Keratinocyte (primary cell): ENCODE data around the gene SORBS1. TPM values are rescaled to one million over a fixed set of nuclear protein-coding genes. Genes with fewer than 3 reads are reported as not detected.

ENCODE experiments used
- DNase-seq: peaks from one replicate; pipeline ENCODE4 v3.0.0-alpha.2; 2011; ENCODE audit warnings: low read depth, missing footprints, low spot score
- FAIRE-seq: peaks from 2 replicates; lab custom pipeline; 2011; peaks lifted over from hg19 to GRCh38; lab: Jason Lieb, UNC
- H2AFZ ChIP-seq: 2 replicates; pipeline ENCODE4 v1.6.0; 2012; ENCODE audit warnings: low read length, control low read depth, inconsistent platforms; ENCODE audit not compliant: control insufficient read depth
- H3K27ac ChIP-seq: 2 replicates; pipeline ENCODE4 v1.5.1; 2011; ENCODE audit warnings: low read length; ENCODE audit not compliant: control insufficient read depth, insufficient read depth
- H3K27me3 ChIP-seq: 3 replicates; pipeline ENCODE4 v1.6.0; 2011; ENCODE audit warnings: low read length; ENCODE audit not compliant: control insufficient read depth, insufficient read depth; ENCODE audit errors: extremely low read depth
- H3K36me3 ChIP-seq, 2 experiments: 2 replicates in 1 of 2; 3 replicates in 1 of 2; pipeline ENCODE4 v1.5.1; 2011; ENCODE audit warnings: low read length in 2 of 2, mild to moderate bottlenecking in 1 of 2; ENCODE audit not compliant: control insufficient read depth in 2 of 2, insufficient read depth in 2 of 2; ENCODE audit errors: extremely low read depth in 1 of 2
- H3K4me1 ChIP-seq: 3 replicates; pipeline ENCODE4 v1.5.1; 2011; ENCODE audit warnings: low read length; ENCODE audit not compliant: control insufficient read depth, insufficient read depth; ENCODE audit errors: extremely low read depth
- H3K4me2 ChIP-seq: 3 replicates; pipeline ENCODE4 v1.6.0; 2011; ENCODE audit warnings: low read depth, low read length; ENCODE audit not compliant: control insufficient read depth, insufficient read depth; ENCODE audit errors: extremely low read depth
- H3K4me3 ChIP-seq, 3 experiments: fragments of 200-600 bp in 1 of 3; sonication (generic) in 1 of 3; 2 replicates in 2 of 3; 3 replicates in 1 of 3; pipeline ENCODE4 v1.5.1; 2011 to 2016; ENCODE audit warnings: low read length in 3 of 3, mild to moderate bottlenecking in 3 of 3, control low read depth in 2 of 3, inconsistent platforms in 1 of 3, low read depth in 1 of 3, mixed read lengths in 1 of 3, mixed run types in 1 of 3, moderate library complexity in 1 of 3; ENCODE audit not compliant: control insufficient read depth in 2 of 3, insufficient read depth in 2 of 3; ENCODE audit errors: extremely low read depth in 1 of 3
- H3K79me2 ChIP-seq: 2 replicates; pipeline ENCODE4 v1.6.0; 2012; ENCODE audit warnings: low read length; ENCODE audit not compliant: control insufficient read depth, insufficient read depth
- H3K9ac ChIP-seq: 3 replicates; pipeline ENCODE4 v1.6.0; 2011; ENCODE audit warnings: low read length; ENCODE audit not compliant: control insufficient read depth, insufficient read depth; ENCODE audit errors: extremely low read depth
- H3K9me1 ChIP-seq: 3 replicates; pipeline ENCODE4 v1.6.0; 2011; ENCODE audit warnings: low read length; ENCODE audit not compliant: control insufficient read depth, insufficient read depth; ENCODE audit errors: extremely low read depth
- H3K9me3 ChIP-seq: 2 replicates; pipeline ENCODE4 v1.5.1; 2012; ENCODE audit warnings: low read depth, low read length; ENCODE audit not compliant: control insufficient read depth
- H4K20me1 ChIP-seq: 3 replicates; pipeline ENCODE4 v1.6.0; 2011; ENCODE audit warnings: low read length; ENCODE audit not compliant: control insufficient read depth, insufficient read depth; ENCODE audit errors: extremely low read depth
- EZH2 ChIP-seq: IDR thresholded peaks from one replicate; pipeline ENCODE4 v1.6.1; 2012; ENCODE audit warnings: inconsistent platforms, mild to moderate bottlenecking, low read length, moderate library complexity
- dilution Hi-C: fragments of 300-500 bp; cut with MboI; formaldehyde crosslinking; loops from one replicate; pipeline ENCODE4 v1.7.0; 2020; ENCODE audit warnings: low sequenced_read_pairs; ENCODE audit not compliant: extremely low pct_ligation_motif_present
- polyA plus RNA-seq, 5 experiments: library from polyadenylated mRNA; depleted of rRNA in 3 of 5; stranded (reverse) in 3 of 5; stranded (forward) in 1 of 5; unstranded in 1 of 5; fragments of >200 nt; gene quantifications; 1 replicate in 1 of 5; 2 replicates in 3 of 5; 3 replicates in 1 of 5; pipeline versions ENCODE4 v1.2.1 to v1.2.3, GENCODE V29; 2011 to 2012; ENCODE audit warnings: missing spikeins in 2 of 5, low read depth in 1 of 5, low replicate concordance in 1 of 5
- TF ChIP-seq, protein P1 (sequence below), 3 experiments: IDR thresholded peaks in 1 of 3; conservative IDR thresholded peaks in 1 of 3; optimal IDR thresholded peaks in 1 of 3; 2 replicates in 2 of 3; 3 replicates in 1 of 3; pipeline versions ENCODE3 to v1.5.1; 2011; ENCODE audit warnings: low read length in 3 of 3, mild to moderate bottlenecking in 3 of 3, moderate library complexity in 2 of 3, control low read depth in 1 of 3, inconsistent platforms in 1 of 3; ENCODE audit not compliant: insufficient read depth in 2 of 3; ENCODE audit errors: extremely low read depth in 1 of 3

Gene SORBS1
- polyA plus RNA-seq, 1 donor (not counting 4 experiments of a cell fraction or from before 2014, with no cell fraction given): 0.42 TPM

DNA sequence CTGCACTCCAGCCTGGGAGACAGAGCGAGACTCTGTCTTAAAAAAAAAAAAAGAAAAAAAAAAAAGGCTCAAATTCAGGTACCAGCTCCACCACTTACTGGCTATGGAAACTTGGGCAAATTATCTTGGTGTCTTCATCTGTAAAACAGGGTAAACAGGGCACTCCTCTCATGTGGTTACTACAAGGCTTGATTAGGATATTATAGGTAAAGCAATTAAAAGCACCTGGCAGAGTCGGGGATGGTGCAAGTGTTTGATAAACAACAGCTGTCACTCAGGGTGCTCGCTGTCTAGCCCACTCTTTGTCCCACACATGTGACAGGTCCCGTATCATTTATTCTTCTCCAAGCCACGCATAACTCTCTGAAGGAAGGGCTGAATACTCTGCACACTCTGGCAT, 96.9 kb downstream of the SORBS1 start:
- FAIRE-seq (no peak), DNase-seq (no peak)
- Histone ChIP-seq H4K20me1 (no peaks in the 10 kb centered on the region), H3K9ac (no peak overlapping the region), H3K27ac (no peak overlapping the region), H3K9me3 (no peaks in the 10 kb centered on the region), H3K9me1 (no peaks in the 10 kb centered on the region), H3K79me2 (no peaks in the 10 kb centered on the region), H3K4me2 (no peak overlapping the region), H3K36me3 (no peaks in the 10 kb centered on the region), H2AFZ (no peak overlapping the region), H3K27me3 (no peaks in the 10 kb centered on the region), H3K4me1 (no peaks in the 10 kb centered on the region), H3K4me3 (no peak overlapping the region)
- dilution Hi-C loops: no loop called here
- TF ChIP-seq EZH2: no peak
- TF ChIP-seq, protein P1, sequence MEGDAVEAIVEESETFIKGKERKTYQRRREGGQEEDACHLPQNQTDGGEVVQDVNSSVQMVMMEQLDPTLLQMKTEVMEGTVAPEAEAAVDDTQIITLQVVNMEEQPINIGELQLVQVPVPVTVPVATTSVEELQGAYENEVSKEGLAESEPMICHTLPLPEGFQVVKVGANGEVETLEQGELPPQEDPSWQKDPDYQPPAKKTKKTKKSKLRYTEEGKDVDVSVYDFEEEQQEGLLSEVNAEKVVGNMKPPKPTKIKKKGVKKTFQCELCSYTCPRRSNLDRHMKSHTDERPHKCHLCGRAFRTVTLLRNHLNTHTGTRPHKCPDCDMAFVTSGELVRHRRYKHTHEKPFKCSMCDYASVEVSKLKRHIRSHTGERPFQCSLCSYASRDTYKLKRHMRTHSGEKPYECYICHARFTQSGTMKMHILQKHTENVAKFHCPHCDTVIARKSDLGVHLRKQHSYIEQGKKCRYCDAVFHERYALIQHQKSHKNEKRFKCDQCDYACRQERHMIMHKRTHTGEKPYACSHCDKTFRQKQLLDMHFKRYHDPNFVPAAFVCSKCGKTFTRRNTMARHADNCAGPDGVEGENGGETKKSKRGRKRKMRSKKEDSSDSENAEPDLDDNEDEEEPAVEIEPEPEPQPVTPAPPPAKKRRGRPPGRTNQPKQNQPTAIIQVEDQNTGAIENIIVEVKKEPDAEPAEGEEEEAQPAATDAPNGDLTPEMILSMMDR (optimal IDR thresholded peaks at IDR 0.05 in 1 of 3, IDR thresholded peaks at IDR 0.05 in 1 of 3, conservative IDR thresholded peaks at IDR 0.05 in 1 of 3; ENCODE audit: extremely low read depth in 1 of 3, insufficient read depth in 2 of 3, low read length in 3 of 3): no peak

DNA sequence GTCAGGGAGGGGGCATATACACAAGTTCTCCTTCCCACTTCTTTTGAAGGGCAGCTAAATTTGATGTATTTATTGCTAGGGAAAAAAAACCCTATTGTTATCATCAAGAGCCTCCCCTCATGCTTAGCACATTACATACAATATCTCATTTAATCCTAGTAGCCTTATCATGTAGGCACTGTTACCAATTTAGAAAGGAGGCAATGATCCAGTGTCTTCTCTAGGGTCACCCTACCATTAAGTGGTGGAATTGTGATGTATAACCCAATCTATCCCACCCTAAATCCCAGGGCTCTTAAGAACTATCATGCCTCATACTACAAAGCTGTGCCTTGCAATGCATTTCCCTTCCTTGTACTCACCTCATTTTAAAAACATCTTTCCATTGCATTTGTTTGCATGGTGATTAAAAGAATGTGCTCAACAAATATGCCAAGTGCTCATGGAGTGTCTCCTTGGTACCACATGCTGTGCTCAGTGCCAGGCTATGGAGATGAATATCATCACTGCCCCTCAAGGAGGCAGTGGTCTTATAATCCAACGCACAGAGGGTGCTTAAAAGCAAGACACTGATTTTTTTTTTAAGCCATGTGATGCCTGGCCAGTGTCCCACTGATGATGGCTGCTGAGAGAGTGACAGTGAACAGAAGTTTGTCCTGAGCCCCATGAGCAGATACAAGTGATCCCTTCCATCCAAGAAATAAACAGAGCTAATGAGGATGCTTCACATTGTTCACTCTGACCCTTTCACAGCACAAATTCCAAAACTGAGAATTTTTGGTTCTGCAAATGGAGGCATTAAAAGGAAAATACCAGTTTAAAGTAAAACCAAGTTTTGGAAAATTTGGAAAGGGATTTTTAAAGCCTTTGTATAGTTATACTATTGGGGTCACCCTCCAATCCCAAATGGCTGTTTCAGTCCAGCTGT, 98.2 kb downstream of the SORBS1 start:
- Histone ChIP-seq H3K4me1 (no peaks in the 10 kb centered on the region), H3K9me3 (no peaks in the 10 kb centered on the region), H2AFZ (no peak overlapping the region), H3K4me3 (no peak overlapping the region), H3K27ac (no peak overlapping the region), H3K4me2 (no peak overlapping the region), H3K36me3 (no peaks in the 10 kb centered on the region), H4K20me1 (no peaks in the 10 kb centered on the region), H3K9ac (no peak overlapping the region), H3K27me3 (no peaks in the 10 kb centered on the region), H3K79me2 (no peaks in the 10 kb centered on the region), H3K9me1 (no peaks in the 10 kb centered on the region)
- FAIRE-seq (no peak), DNase-seq (no peak)
- TF ChIP-seq EZH2: no peak
- TF ChIP-seq, protein P1 (optimal IDR thresholded peaks at IDR 0.05 in 1 of 3, IDR thresholded peaks at IDR 0.05 in 1 of 3, conservative IDR thresholded peaks at IDR 0.05 in 1 of 3; ENCODE audit: extremely low read depth in 1 of 3, insufficient read depth in 2 of 3, low read length in 3 of 3): no peak
- dilution Hi-C loops: no loop called here
